T-cell (primary cell): Measurements from ENCODE around the gene SH3RF2. TPM values are rescaled to one million over a fixed set of nuclear protein-coding genes. Genes with fewer than 3 reads are reported as not detected.
"Not testable (repeated sequence)": the region's sequence is repeated elsewhere in the genome, so short reads cannot be mapped to it uniquely, and the experiment has no call there.

Source experiments
- ATAC-seq, 4 experiments: fragments of 200-7000 bp in 3 of 4; fragments of 150-1000 bp in 1 of 4; cut with Tn5 transposase; replicated peaks in 1 of 4; 1 replicate in 3 of 4; 2 replicates in 1 of 4; pipeline ENCODE4 v1.10.0; 2021; ENCODE audit warnings: moderate library complexity in 3 of 4, mild to moderate bottlenecking in 2 of 4, moderate number of reproducible peaks in 1 of 4
- CTCF ChIA-PET, 2 donors: fragments of 300-600 bp; sonication (Branson Sonifier 250); formaldehyde crosslinking; loops; one replicate each; lab custom pipeline; 2022; ENCODE audit warnings: antibody characterized with exemption in 2 of 2; lab: Charles Lee
- POLR2A ChIA-PET, 2 donors: fragments of 300-600 bp; sonication (Branson Sonifier 250); formaldehyde crosslinking; loops; one replicate each; lab custom pipeline; 2022; ENCODE audit warnings: antibody characterized with exemption in 2 of 2; lab: Charles Lee
- DNase-seq, 35 experiments: peaks; one replicate each; pipeline versions ENCODE4 v3.0.0 to v3.0.0-alpha.2; 2013 to 2023
- H3K27ac ChIP-seq: one replicate; pipeline ENCODE4 v1.5.1; 2013; ENCODE audit warnings: low read length
- H3K27me3 ChIP-seq, 2 experiments: replicated peaks in 1 of 2; 1 replicate in 1 of 2; 2 replicates in 1 of 2; pipeline versions ENCODE4 v1.6.1 to v1.7.0; 2013; ENCODE audit warnings: low read length in 1 of 2, mixed read lengths in 1 of 2; ENCODE audit not compliant: control insufficient read depth in 2 of 2, insufficient read depth in 2 of 2; ENCODE audit errors: extremely low read depth in 1 of 2
- H3K36me3 ChIP-seq, 2 donors: 1 replicate in 1 of 2; 2 replicates in 1 of 2; pipeline versions ENCODE4 v1.6.1 to v1.7.0; 2013; ENCODE audit warnings: low read length in 1 of 2; ENCODE audit not compliant: control insufficient read depth in 2 of 2, insufficient read depth in 1 of 2; ENCODE audit errors: extremely low read depth in 1 of 2
- H3K4me1 ChIP-seq, 2 experiments: 1 replicate in 1 of 2; 2 replicates in 1 of 2; pipeline versions ENCODE4 v1.6.1 to v1.7.0; 2013; ENCODE audit warnings: low read length in 2 of 2, mixed read lengths in 1 of 2; ENCODE audit not compliant: insufficient read depth in 2 of 2, control insufficient read depth in 1 of 2; ENCODE audit errors: extremely low read depth in 1 of 2
- H3K4me3 ChIP-seq, 2 donors: 1 replicate in 1 of 2; 2 replicates in 1 of 2; pipeline versions ENCODE4 v1.5.1 to v1.7.0; 2013; ENCODE audit warnings: mild to moderate bottlenecking in 2 of 2, low read length in 1 of 2, moderate library complexity in 1 of 2; ENCODE audit not compliant: control insufficient read depth in 1 of 2; ENCODE audit errors: extremely low read depth in 1 of 2
- H3K9me3 ChIP-seq: 2 replicates; pipeline ENCODE4 v1.7.0; 2013
- H3K27ac Mint-ChIP-seq, 2 donors: one replicate each; pipeline ENCODE4 v1.8.0; 2020 to 2021; ENCODE audit warnings: mild to moderate bottlenecking in 2 of 2, mixed read lengths in 2 of 2
- H3K27me3 Mint-ChIP-seq, 2 donors: one replicate each; pipeline ENCODE4 v1.8.0; 2021 to 2022; ENCODE audit warnings: mixed read lengths in 2 of 2
- H3K36me3 Mint-ChIP-seq: one replicate; pipeline ENCODE4 v1.8.0; 2021; ENCODE audit warnings: mixed read lengths
- H3K4me1 Mint-ChIP-seq, 3 donors: one replicate each; pipeline ENCODE4 v1.8.0; 2020 to 2022; ENCODE audit warnings: mixed read lengths in 3 of 3, mild to moderate bottlenecking in 1 of 3
- H3K4me3 Mint-ChIP-seq, 3 donors: one replicate each; pipeline ENCODE4 v1.8.0; 2020 to 2022; ENCODE audit warnings: mild to moderate bottlenecking in 3 of 3, mixed read lengths in 3 of 3, moderate library complexity in 3 of 3
- H3K9me3 Mint-ChIP-seq, 3 donors: one replicate each; pipeline ENCODE4 v1.8.0; 2020 to 2022; ENCODE audit warnings: mixed read lengths in 3 of 3
- WGBS: methylation state at CpG from one replicate; pipeline ENCODE4 v1.1.5; 2013; ENCODE audit warnings: missing lambda C conversion rate; ENCODE audit not compliant: insufficient coverage; 5-methylcytosine and 5-hydroxymethylcytosine counted together
- total RNA-seq, 35 experiments: library from RNA in 6 of 35; stranded (reverse) in 6 of 35; fragments of 120-200 nt in 1 of 35; gene quantifications; one replicate each; pipeline versions ENCODE4 v1.2.1 to v1.2.4 and lab custom pipeline; 2013 to 2026

The SH3RF2 gene
- total RNA-seq, 5 donors from 2014 or later (not counting 1 experiment from before 2014, with no cell fraction given) = 0.26 to 0.75 (median 0.37) TPM; not detected in 1

- POLR2A ChIA-PET = no interaction called here
- WGBS = 83% methylated on average over 3 of the region's 6 CpGs
- Histone ChIP-seq H3K36me3 (no peaks in the 10 kb centered on the region), H3K27me3 (peaks cover 0 to 5% of the 10 kb centered on the region in 2 experiments), H3K4me1 (peaks cover 0 to 4% of the 10 kb centered on the region in 2 experiments), H3K4me3 (no peak overlapping the region), H3K9me3 (no peaks in the 10 kb centered on the region), H3K27ac (no peak overlapping the region)
- DNase-seq = no peak
- no peak for ATAC-seq
- Mint-ChIP-seq H3K4me3 (no peak overlapping the region), H3K4me1 (peaks cover 0 to 2% (median 0%) of the 10 kb centered on the region in 3 donors), H3K27me3 (peaks cover 3 to 9% of the 10 kb centered on the region in 2 donors), H3K27ac (no peak overlapping the region), H3K36me3 (no peaks in the 10 kb centered on the region), H3K9me3 (peaks cover 0 to 3% (median 0%) of the 10 kb centered on the region in 3 donors)
- CTCF ChIA-PET = no interaction called here
Observed at GRCh38 chr5:145948921-145949320, 12.5 kb downstream of the SH3RF2 start.

- Mint-ChIP-seq H3K4me1 (peaks cover 0 to 2% (median 0%) of the 10 kb centered on the region in 3 donors), H3K9me3 (peaks cover 0 to 4% (median 0%) of the 10 kb centered on the region in 3 donors), H3K36me3 (no peaks in the 10 kb centered on the region), H3K4me3 (no peak overlapping the region), H3K27ac (no peak overlapping the region), H3K27me3 (peaks cover 3 to 10% of the 10 kb centered on the region in 2 donors)
- Histone ChIP-seq H3K27me3 (peaks cover 0 to 5% of the 10 kb centered on the region in 2 experiments), H3K4me1 (peaks cover 0 to 4% of the 10 kb centered on the region in 2 experiments), H3K9me3 (no peaks in the 10 kb centered on the region), H3K36me3 (no peaks in the 10 kb centered on the region), H3K27ac (no peak overlapping the region), H3K4me3 (no peak overlapping the region)
- ATAC-seq (no peak), DNase-seq (no peak)
- ChIA-PET CTCF (no interaction called here), POLR2A (interaction anchor here in 1 of 2 donors (0.8 kb wide), 1 partner anchor 51 kb away, joined by 4 read pairs; no protein-coding TSS in a partner anchor)
- WGBS = 50% methylated on average over 1 of the region's 2 CpGs
Observed at GRCh38 chr5:145949474-145949873, 13.1 kb downstream of the SH3RF2 start.

GRCh38 chr5:145951071-145951470, 14.7 kb downstream of the SH3RF2 start:
- no peaks in the 10 kb centered on the region for H3K36me3 ChIP-seq
- Mint-ChIP-seq H3K4me3 (no peak overlapping the region), H3K36me3 (no peaks in the 10 kb centered on the region), H3K4me1 (peaks cover 0 to 2% (median 0%) of the 10 kb centered on the region in 3 donors), H3K27me3 (peaks cover 0 to 25% of the 10 kb centered on the region in 2 donors), H3K9me3 (peaks cover 0 to 4% (median 0%) of the 10 kb centered on the region in 3 donors), H3K27ac (no peak overlapping the region)
- H3K27me3 ChIP-seq = peaks cover 0 to 5% of the 10 kb centered on the region in 2 experiments
- DNase-seq (no peak), ATAC-seq (no peak)
- ChIA-PET CTCF (no interaction called here), POLR2A (no interaction called here)
- H3K4me3 ChIP-seq = no peak overlapping the region
- WGBS = 96% methylated on average over 3 of the region's 3 CpGs
- H3K4me1 ChIP-seq = peaks cover 0 to under 1% of the 10 kb centered on the region in 2 experiments
- no peak overlapping the region for H3K27ac ChIP-seq
- no peaks in the 10 kb centered on the region for H3K9me3 ChIP-seq

GRCh38 chr5:145953202-145953601, 16.8 kb downstream of the SH3RF2 start:
- CTCF ChIA-PET = no interaction called here

GRCh38 chr5:145954140-145954539, 17.8 kb downstream of the SH3RF2 start:
- H3K27ac Mint-ChIP-seq, H3K27me3 ChIP-seq, H3K4me3 Mint-ChIP-seq, DNase-seq, H3K4me1 ChIP-seq, CTCF ChIA-PET, ATAC-seq, POLR2A ChIA-PET, H3K36me3 ChIP-seq, H3K4me3 ChIP-seq, H3K36me3 Mint-ChIP-seq, H3K9me3 Mint-ChIP-seq, H3K27ac ChIP-seq, H3K9me3 ChIP-seq, H3K4me1 Mint-ChIP-seq: not testable (repeated sequence)
- H3K27me3 Mint-ChIP-seq = peaks cover 0 to 28% of the 10 kb centered on the region in 2 donors
- 60% methylated on average over 2 of the region's 3 CpGs for WGBS

More at GRCh38 chr5:145953202-145953601, 16.8 kb downstream of the SH3RF2 start:
- H3K36me3 ChIP-seq = no peaks in the 10 kb centered on the region
- H3K27me3 ChIP-seq = peaks cover 0 to 4% of the 10 kb centered on the region in 2 experiments
- POLR2A ChIA-PET = no interaction called here
- H3K27me3 Mint-ChIP-seq = peaks cover 0 to 28% of the 10 kb centered on the region in 2 donors
- DNase-seq (no peak), ATAC-seq (no peak)
- H3K9me3 Mint-ChIP-seq = peaks cover 0 to 4% (median 0%) of the 10 kb centered on the region in 3 donors
- H3K4me1 ChIP-seq = no peaks in the 10 kb centered on the region
- H3K4me3 Mint-ChIP-seq = no peak overlapping the region
- no peaks in the 10 kb centered on the region for H3K36me3 Mint-ChIP-seq
- no peaks in the 10 kb centered on the region for H3K9me3 ChIP-seq
- H3K27ac Mint-ChIP-seq = no peak overlapping the region
- H3K4me3 ChIP-seq = no peak overlapping the region
- H3K4me1 Mint-ChIP-seq = no peaks in the 10 kb centered on the region
- WGBS = 79% methylated on average over 2 of the region's 2 CpGs
- no peak overlapping the region for H3K27ac ChIP-seq

- Histone ChIP-seq H3K9me3 (no peaks in the 10 kb centered on the region), H3K4me1 (no peaks in the 10 kb centered on the region), H3K27me3 (no peaks in the 10 kb centered on the region), H3K36me3 (no peaks in the 10 kb centered on the region), H3K27ac (no peak overlapping the region), H3K4me3 (no peak overlapping the region)
- Mint-ChIP-seq H3K27me3 (peaks cover 0 to 26% of the 10 kb centered on the region in 2 donors), H3K9me3 (peaks cover 0 to 4% (median 0%) of the 10 kb centered on the region in 3 donors), H3K27ac (no peak overlapping the region), H3K36me3 (no peaks in the 10 kb centered on the region), H3K4me3 (no peak overlapping the region), H3K4me1 (no peaks in the 10 kb centered on the region)
- DNase-seq = no peak
- ChIA-PET POLR2A (no interaction called here), CTCF (no interaction called here)
- no peak for ATAC-seq
- no CpG with 5 or more reads among the region's 3 CpGs for WGBS
Observed at GRCh38 chr5:145957388-145957787, 21.0 kb downstream of the SH3RF2 start.
